Natural killer cell (primary cell): Measurements from ENCODE around the gene LRG1. TPM values are rescaled to one million over a fixed set of nuclear protein-coding genes. Genes with fewer than 3 reads are reported as not detected.
A peak's percentile ranks its signal among the peaks of the same experiment; 100 is the strongest.

Source experiments
- ATAC-seq, 3 donors: fragments of 150-1000 bp in 2 of 3; fragments of 200-7000 bp in 1 of 3; cut with Tn5 transposase; 1 replicate in 1 of 3; 2 replicates in 2 of 3; pipeline ENCODE4 v1.10.0; 2021; ENCODE audit warnings: mild to moderate bottlenecking in 2 of 3, moderate library complexity in 2 of 3
- DNase-seq, 2 donors: peaks; one replicate each; pipeline versions ENCODE4 v3.0.0 to v3.0.0-alpha.2; 2013 to 2021; ENCODE audit warnings: mixed read lengths in 1 of 2
- H3K27ac ChIP-seq: one replicate; pipeline ENCODE4 v1.5.1; 2013; ENCODE audit warnings: mild to moderate bottlenecking, low read length
- H3K27me3 ChIP-seq: one replicate; pipeline ENCODE4 v1.6.1; 2013; ENCODE audit warnings: low read length; ENCODE audit not compliant: control insufficient read depth, insufficient read depth
- H3K36me3 ChIP-seq: one replicate; pipeline ENCODE4 v1.6.1; 2013; ENCODE audit warnings: low read length; ENCODE audit not compliant: control insufficient read depth, insufficient read depth
- H3K4me1 ChIP-seq: one replicate; pipeline ENCODE4 v1.6.1; 2013; ENCODE audit warnings: low read length; ENCODE audit not compliant: control insufficient read depth, insufficient read depth
- H3K4me3 ChIP-seq: one replicate; pipeline ENCODE4 v1.5.1; 2013; ENCODE audit warnings: low read length
- H3K9me3 ChIP-seq: one replicate; pipeline ENCODE4 v1.6.1; 2013; ENCODE audit warnings: low read length; ENCODE audit not compliant: control insufficient read depth, insufficient read depth
- H3K27ac Mint-ChIP-seq, 2 donors: one replicate each; pipeline ENCODE4 v1.8.0; 2022; ENCODE audit warnings: mild to moderate bottlenecking in 2 of 2, mixed read lengths in 2 of 2, moderate library complexity in 1 of 2
- H3K27me3 Mint-ChIP-seq, 2 donors: one replicate each; pipeline ENCODE4 v1.8.0; 2022; ENCODE audit warnings: low read depth in 2 of 2, mixed read lengths in 2 of 2
- H3K36me3 Mint-ChIP-seq: one replicate; pipeline ENCODE4 v1.8.0; 2022; ENCODE audit warnings: mixed read lengths
- H3K4me1 Mint-ChIP-seq, 2 donors: one replicate each; pipeline ENCODE4 v1.8.0; 2022; ENCODE audit warnings: mixed read lengths in 2 of 2
- H3K4me3 Mint-ChIP-seq: one replicate; pipeline ENCODE4 v1.8.0; 2022; ENCODE audit warnings: mild to moderate bottlenecking, moderate library complexity, mixed read lengths
- H3K9me3 Mint-ChIP-seq, 2 donors: one replicate each; pipeline ENCODE4 v1.8.0; 2022; ENCODE audit warnings: mixed read lengths in 2 of 2
- WGBS: methylation state at CpG from one replicate; pipeline ENCODE4 v1.1.7; 2013; ENCODE audit warnings: missing lambda C conversion rate; ENCODE audit not compliant: insufficient coverage; 5-methylcytosine and 5-hydroxymethylcytosine counted together
- intact Hi-C: fragments of 100-400 bp; cut with micrococcal nuclease; formaldehyde crosslinking; loops from one replicate; pipeline ENCODE4 v1.14.2; 2022
- total RNA-seq, 4 donors: library from RNA; stranded (reverse); fragments of 120-200 nt in 1 of 4; gene quantifications; one replicate each; pipeline versions ENCODE4 v1.2.3 to v1.2.4, GENCODE V29; 2013 to 2022
- TF ChIP-seq, protein P1 (sequence below): fragments of 200-600 bp; IDR thresholded peaks from one replicate; pipeline ENCODE4 v1.8.0; 2022; ENCODE audit warnings: antibody characterized with exemption

The LRG1 gene
- total RNA-seq, 3 donors from 2014 or later (not counting 1 experiment from before 2014, with no cell fraction given) = 1.8 TPM; not detected in 2

DNA sequence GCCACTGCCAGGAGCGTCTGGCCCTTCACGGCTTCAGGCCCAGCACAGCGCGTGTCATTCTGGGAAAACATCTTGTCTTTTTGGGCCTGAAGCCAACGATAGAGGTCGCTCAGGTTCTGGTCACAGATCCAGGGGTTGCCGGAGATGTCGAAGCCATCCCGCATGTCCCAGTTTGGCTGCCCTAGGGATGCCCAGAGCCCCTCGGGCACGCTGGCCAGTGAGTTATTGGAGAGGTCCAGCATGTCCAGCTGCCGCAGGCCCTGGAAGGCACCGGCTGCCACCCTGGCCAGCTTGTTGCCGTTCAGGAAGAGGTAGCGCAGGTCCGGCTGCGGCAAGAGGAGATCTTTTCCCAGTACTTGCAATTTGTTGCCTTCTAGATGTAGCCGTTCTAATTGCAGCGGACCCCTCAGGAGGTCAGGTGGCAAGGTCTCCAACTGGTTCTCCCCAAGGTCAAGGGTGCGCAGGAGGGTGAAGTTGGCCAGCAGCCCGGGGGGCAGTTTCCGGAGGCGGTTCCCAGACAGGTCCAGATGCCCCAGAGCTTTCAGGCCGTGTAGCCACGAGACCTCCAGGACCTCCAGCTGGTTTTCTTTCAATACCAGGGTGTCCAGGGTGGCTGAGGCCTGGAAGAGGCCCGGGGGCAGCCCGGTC, 1.8 kb downstream of the LRG1 start:
- Histone ChIP-seq H3K4me1 (peaks cover 22% of the 10 kb centered on the region), H3K36me3 (no peaks in the 10 kb centered on the region), H3K4me3 (no peak overlapping the region), H3K9me3 (peaks cover 5% of the 10 kb centered on the region), H3K27me3 (peaks cover 3% of the 10 kb centered on the region), H3K27ac (no peak overlapping the region)
- TF ChIP-seq, protein P1, sequence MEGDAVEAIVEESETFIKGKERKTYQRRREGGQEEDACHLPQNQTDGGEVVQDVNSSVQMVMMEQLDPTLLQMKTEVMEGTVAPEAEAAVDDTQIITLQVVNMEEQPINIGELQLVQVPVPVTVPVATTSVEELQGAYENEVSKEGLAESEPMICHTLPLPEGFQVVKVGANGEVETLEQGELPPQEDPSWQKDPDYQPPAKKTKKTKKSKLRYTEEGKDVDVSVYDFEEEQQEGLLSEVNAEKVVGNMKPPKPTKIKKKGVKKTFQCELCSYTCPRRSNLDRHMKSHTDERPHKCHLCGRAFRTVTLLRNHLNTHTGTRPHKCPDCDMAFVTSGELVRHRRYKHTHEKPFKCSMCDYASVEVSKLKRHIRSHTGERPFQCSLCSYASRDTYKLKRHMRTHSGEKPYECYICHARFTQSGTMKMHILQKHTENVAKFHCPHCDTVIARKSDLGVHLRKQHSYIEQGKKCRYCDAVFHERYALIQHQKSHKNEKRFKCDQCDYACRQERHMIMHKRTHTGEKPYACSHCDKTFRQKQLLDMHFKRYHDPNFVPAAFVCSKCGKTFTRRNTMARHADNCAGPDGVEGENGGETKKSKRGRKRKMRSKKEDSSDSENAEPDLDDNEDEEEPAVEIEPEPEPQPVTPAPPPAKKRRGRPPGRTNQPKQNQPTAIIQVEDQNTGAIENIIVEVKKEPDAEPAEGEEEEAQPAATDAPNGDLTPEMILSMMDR = no peak
- DNase-seq (no peak), ATAC-seq (no peak)
- peaks cover 0 to 2% of the 10 kb centered on the region in 2 donors for H3K9me3 Mint-ChIP-seq
- 93% methylated on average over 27 of the region's 27 CpGs for WGBS
- intact Hi-C loops = no loop called here
- H3K27me3 Mint-ChIP-seq = peaks cover 0 to 8% of the 10 kb centered on the region in 2 donors
- H3K36me3 Mint-ChIP-seq = no peaks in the 10 kb centered on the region
- no peak overlapping the region for H3K4me3 Mint-ChIP-seq
- H3K27ac Mint-ChIP-seq = no peak overlapping the region
- H3K4me1 Mint-ChIP-seq = no peaks in the 10 kb centered on the region

DNA sequence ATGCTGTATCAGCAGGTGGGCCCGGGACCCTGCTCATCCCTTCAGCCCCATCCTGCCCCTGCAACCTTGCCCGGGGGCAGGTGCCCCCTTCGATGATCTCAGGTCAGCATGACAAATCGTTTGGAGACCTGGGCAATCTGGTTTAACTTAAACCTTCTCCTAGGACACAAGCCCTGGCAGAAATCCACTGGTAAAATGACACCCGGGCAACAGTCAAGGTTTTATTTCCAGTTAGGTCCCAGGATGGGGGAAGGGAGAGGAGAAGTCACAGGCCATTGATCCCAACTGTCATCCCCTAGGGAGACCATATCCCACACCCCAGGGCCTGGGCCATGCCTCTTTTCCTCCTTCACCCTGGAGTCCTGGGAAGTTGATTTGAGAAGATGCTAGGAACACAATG, 3.0 kb downstream of the LRG1 start:
- ATAC-seq = no peak

DNA sequence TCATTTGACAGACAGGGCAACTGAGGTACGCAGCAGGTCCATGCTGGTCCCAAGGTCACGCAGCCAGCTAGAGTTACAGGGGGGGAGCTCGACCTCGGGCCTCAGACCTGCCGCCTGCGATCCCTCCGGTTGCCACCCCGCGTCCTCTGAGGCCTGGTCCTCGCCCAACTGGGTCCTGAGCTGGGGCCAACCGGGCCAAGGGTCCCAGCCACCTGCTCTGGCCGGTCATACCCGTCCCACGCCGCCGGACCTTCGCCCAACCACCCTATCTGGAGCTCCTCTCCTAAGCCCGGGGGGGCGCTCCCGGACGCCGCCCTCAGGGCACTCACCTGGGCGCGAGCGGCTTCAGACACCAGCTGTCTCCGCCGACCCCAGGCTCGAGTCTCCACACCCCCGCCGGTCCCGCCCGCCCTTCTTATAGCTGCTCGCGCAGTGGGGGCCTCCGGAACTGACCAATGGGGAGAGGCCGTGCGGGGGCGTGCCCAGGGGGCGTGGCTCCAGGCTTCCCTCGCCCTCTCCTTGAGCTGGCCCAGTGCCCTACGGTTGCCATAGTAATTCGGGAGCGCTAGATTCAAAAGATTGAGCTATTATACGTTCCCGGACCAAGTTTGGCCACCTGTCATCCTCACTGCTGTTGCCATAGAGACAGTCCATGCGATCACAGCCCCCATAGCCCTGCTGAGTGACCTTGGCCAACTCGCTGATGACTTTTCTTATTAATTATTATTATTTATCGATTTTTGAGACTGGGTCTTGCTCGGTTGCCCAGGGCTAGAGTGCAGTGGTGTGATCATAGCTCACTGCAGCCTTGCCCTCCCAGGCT, 4.8 kb downstream of the LRG1 start, which contains the start of gene PLIN5:
PLIN5 (minus strand) TSS at position 389 of the 823 bp plus-strand sequence. CDS start 1,150 bp downstream, outside the sequence.
- no peaks in the 10 kb centered on the region for H3K36me3 Mint-ChIP-seq
- no peak within 1 kb of the TSS for H3K4me3 Mint-ChIP-seq
- no peaks in the 10 kb centered on the region for H3K9me3 ChIP-seq
- peaks cover 3% of the 10 kb centered on the region for H3K27me3 ChIP-seq
- ATAC-seq (peak in 2 of 3 donors; percentile 29 to 77), DNase-seq (peak in 1 of 2 donors; percentile 53)
- TF ChIP-seq, protein P1 = no peak
- H3K36me3 ChIP-seq = no peaks in the 10 kb centered on the region
- no peaks in the 10 kb centered on the region for H3K9me3 Mint-ChIP-seq
- 23% methylated on average over 49 of the region's 49 CpGs for WGBS
- no peaks in the 10 kb centered on the region for H3K4me1 Mint-ChIP-seq
- H3K27me3 Mint-ChIP-seq = peaks cover 0 to 11% of the 10 kb centered on the region in 2 donors
- no peak within 1 kb of the TSS for H3K27ac ChIP-seq
- peaks cover 16% of the 10 kb centered on the region for H3K4me1 ChIP-seq
- H3K4me3 ChIP-seq = no peak within 1 kb of the TSS
- intact Hi-C loops = no loop called here
- H3K27ac Mint-ChIP-seq = no peak within 1 kb of the TSS

More for the DNA sequence above, 3.0 kb downstream of the LRG1 start:
- intact Hi-C loops = no loop called here
- 74% methylated on average over 5 of the region's 5 CpGs for WGBS
- Mint-ChIP-seq H3K4me3 (no peak overlapping the region), H3K36me3 (no peaks in the 10 kb centered on the region), H3K27ac (no peak overlapping the region), H3K27me3 (peaks cover 0 to 8% of the 10 kb centered on the region in 2 donors), H3K9me3 (peaks cover 0 to 2% of the 10 kb centered on the region in 2 donors), H3K4me1 (no peaks in the 10 kb centered on the region)
- H3K27me3 ChIP-seq = peaks cover 3% of the 10 kb centered on the region
- no peak overlapping the region for H3K4me3 ChIP-seq
- TF ChIP-seq, protein P1 = no peak
- peaks cover 5% of the 10 kb centered on the region for H3K9me3 ChIP-seq
- H3K4me1 ChIP-seq = peaks cover 18% of the 10 kb centered on the region
- H3K36me3 ChIP-seq = no peaks in the 10 kb centered on the region
- DNase-seq = no peak
- no peak overlapping the region for H3K27ac ChIP-seq
